HuH-7 (cell line): ENCODE data around the gene CTCF.
"Not testable (repeated sequence)": the region's sequence is repeated elsewhere in the genome, so short reads cannot be mapped to it uniquely, and the experiment has no call there.

ENCODE experiments used
- DNase-seq: peaks from one replicate; pipeline ENCODE4 v3.0.0; 2011; ENCODE audit warnings: low spot score

CTCF gene

GRCh38 chr16:67533987-67534386 lies 28.3 kb upstream of the CTCF start:
- DNase-seq: not testable (repeated sequence)

GRCh38 chr16:67534431-67534830 lies 27.9 kb upstream of the CTCF start:
- DNase-seq: no peak

DNA sequence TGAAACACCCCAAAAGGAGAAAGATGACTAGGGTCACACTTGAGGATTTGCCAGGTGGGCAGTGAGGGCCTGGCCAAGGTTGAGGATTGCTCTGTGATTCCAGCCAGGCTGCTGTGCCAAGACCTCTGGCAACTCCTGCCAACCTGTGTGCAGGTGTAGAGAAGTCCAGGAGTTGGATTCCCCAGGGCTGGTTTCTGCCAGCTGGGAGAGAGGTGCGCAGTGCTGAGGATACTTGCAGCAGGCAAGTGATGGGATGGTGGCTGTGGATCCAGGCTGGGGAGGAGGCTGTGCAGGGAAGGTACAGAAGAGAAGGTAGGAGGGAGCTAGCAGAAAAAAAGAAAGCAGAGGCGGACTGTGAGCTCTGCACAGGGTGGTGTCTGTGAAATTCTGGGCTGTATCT lies 27.1 kb upstream of the CTCF start:
- no peak for DNase-seq

DNA sequence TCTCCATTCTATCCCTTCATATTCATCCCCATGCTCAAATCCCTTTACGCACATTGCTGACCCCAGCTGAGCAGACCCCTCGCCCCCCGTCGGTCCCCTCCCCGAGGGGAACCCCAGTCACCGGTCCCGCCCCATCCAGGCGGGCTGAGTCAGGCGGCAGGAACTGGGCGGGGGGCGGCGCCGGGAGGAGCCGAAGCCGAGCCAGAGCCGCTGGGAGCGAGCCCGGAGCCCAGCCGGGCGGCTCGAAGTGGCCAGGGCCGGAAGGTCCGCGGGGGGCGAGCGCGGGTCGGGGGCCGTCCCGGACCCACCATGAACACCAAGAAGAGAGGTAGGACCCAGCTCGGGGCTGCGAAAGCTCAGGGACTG lies 25.1 kb upstream of the CTCF start:
- peak; percentile 71 for DNase-seq

- peak; percentile 72 for DNase-seq
Measured at GRCh38 chr16:67537636-67538591, 24.4 kb upstream of the CTCF start.

DNA sequence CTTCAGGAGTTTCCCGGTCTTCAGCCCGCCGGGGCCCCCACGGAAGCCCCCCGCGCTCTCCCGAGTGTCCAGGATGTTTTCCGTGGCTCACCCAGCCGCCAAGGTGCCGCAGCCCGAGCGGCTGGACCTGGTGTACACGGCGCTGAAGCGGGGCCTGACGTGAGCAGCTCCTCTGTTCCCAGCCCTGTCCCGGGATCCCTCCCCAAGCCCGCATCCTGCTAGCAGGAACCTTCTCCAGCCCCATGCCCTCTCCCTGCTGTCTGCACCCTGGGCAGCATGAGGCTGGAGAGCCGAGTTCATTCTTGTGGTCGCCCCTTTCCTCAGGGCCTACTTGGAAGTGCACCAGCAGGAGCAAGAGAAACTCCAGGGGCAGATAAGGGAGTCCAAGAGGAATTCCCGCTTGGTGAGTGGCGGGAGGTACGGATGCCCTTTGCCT lies 23.6 kb upstream of the CTCF start:
- peak; percentile 58 for DNase-seq

DNA sequence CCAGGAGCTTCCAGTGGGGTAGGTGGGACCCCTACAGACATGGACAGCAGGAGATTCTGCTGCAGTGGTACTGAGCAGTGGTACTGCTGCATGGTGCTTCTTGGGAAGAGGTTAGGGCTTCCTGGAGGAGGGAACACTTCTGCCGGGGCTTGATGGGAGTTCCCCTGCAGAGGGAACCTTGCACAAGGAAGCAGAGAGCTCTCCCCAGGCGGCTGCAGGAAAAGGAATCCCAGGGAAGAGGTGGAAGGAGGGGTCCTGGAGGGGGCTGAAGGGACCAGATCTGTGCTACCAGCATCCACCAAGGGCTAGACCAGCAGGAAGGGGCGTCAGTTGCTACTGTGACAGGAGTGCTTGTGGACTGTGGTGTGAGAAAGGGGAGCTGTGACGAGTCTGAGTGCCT lies 23.1 kb upstream of the CTCF start:
- DNase-seq: no peak

DNA sequence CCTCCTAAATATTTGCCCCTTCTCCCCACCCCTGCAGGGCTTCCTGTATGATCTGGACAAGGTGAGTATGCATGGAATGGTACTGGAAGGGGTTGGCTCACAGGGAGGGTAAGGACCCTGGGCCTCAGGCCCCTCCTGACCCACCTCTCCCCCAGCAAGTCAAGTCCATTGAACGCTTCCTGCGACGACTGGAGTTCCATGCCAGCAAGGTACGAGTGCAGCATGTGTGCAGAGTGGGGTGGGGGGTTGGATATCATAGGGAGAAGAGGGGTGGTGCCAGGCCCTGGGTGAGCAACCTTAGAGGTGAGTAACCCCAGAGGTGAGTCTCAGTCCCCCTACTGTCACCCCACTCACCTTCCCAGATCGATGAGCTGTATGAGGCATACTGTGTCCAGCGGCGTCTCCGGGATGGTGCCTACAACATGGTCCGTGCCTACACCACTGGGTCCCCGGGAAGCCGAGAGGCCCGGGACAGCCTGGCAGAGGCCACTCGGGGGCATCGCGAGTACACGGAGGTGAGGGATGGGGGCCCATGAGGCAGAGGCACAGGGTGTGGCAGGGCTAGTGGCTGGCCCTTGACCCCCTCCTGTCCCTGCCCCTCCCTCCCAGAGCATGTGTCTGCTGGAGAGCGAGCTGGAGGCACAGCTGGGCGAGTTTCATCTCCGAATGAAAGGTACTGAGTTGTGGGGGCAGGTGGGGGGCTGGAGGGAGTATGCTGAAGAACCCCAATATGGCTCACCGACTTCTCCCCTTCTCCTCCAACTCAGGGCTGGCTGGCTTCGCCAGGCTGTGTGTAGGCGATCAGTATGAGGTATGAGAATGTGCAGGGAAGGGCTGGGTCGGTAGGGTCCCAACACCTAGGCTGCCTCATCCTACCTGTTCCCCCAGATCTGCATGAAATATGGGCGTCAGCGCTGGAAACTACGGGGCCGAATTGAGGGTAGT lies 22.4 kb upstream of the CTCF start:
- DNase-seq: no peak

DNA sequence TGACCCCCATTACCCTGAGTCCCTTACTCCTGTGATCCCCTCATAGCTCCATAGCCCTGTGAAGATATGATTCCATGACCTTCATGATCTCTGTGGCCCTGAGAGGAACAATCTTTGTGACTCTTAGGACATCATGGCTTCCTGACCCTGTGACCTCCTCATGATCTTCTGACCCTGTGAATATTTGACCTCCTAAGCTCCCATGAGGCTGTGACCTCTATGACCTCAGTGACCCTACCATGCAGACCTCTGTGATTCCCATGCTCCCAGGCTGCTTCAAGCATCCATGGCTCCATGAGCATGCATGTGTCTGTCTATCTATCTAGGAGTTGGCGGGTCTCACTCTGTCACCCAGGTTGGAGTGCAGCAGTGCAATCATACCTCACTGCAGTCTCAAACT lies 21.6 kb upstream of the CTCF start:
- DNase-seq: no peak

DNA sequence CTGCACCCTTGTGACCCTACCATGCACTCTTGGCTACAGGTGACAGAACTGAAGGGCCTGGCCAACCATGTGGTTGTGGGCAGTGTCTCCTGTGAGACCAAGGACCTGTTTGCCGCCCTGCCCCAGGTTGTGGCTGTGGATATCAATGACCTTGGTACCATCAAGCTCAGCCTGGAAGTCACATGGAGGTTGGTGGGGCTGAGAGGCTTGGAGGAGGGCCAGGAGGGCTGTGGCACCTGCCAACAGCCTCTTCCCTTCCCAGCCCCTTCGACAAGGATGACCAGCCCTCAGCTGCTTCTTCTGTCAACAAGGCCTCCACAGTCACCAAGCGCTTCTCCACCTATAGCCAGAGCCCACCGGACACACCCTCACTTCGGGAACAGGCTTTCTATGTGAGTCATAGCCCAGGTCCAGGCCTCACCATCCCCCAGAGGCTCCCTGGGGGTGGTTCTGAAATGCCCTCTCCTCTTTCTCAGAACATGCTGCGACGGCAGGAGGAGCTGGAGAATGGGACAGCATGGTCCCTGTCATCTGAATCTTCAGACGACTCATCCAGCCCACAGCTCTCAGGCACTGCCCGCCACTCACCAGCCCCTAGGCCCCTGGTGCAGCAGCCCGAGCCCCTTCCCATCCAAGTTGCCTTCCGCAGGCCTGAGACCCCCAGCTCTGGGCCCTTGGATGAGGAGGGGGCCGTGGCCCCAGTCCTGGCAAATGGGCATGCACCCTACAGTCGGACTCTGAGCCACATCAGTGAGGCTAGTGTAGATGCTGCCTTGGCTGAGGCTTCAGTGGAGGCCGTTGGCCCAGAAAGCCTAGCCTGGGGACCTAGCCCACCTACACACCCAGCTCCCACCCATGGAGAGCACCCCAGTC lies 20.7 kb upstream of the CTCF start:
- DNase-seq: no peak

DNA sequence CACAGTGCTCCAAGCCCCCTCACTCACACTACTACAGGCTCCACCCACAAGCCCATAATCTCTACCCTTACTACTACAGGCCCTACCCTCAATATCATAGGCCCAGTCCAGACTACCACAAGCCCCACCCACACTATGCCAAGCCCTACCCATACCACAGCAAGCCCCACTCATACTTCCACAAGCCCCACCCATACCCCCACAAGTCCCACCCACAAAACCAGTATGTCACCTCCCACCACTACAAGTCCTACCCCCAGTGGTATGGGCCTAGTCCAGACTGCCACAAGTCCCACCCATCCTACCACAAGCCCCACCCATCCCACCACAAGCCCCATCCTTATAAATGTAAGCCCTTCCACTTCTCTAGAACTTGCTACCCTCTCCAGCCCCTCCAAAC lies 19.9 kb upstream of the CTCF start:
- DNase-seq: peak; percentile 53

GRCh38 chr16:67543036-67543435 lies 19.3 kb upstream of the CTCF start:
- no peak for DNase-seq

DNA sequence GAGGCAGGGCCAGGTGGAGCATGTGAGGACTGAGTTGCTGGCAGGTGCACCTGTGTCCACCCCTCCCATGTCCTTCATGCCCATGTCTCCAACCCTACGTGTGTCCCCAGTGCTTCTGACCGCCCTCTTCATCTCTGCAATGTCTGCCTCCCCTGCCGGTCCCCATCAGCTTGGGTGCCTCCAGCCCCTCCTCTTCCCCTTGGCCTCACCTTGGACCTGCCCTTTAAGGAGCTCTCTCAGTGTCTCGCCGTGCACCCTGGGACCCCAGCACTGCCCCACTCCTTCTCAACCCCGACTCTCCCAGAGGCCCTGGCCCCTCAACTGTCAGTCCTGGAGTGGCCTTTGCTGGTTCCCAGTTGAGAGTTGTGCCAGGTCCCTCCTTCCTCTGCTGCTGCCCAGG lies 18.7 kb upstream of the CTCF start:
- DNase-seq: no peak

GRCh38 chr16:67544329-67544841 lies 17.9 kb upstream of the CTCF start:
- DNase-seq: no peak

DNA sequence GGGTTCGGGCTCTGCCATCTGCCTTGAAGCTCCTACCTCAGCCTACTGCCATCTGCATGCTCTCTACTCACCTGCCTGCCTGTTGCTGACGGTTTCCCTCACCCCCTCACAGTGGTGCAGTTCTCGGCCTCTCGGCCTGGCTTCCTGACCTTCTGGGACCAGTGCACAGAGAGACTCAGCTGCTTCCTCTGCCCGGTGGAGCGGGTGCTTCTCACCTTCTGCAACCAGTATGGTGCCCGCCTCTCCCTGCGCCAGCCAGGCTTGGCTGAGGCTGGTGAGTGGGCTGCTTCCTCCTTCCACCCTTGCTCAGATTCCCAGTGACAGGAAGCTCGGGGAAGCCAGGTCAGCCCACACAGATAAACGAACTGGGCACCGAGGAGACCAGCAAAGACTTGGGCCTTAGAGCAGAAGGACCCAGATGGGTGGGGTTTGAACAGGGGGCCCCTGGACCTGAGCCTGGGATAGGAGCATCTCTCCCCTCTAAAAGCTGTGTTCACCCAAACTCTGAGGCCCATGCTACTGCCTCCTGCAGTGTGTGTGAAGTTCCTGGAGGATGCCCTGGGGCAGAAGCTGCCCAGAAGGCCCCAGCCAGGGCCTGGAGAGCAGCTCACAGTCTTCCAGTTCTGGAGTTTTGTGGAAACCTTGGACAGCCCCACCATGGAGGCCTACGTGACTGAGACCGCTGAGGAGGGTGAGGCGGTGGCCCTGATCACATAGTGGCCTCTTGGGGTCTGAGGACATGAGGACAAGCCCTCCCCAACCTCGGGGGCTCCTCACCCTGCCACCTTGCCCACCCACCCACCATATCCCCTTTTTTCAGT lies 17.3 kb upstream of the CTCF start:
- DNase-seq: no peak

DNA sequence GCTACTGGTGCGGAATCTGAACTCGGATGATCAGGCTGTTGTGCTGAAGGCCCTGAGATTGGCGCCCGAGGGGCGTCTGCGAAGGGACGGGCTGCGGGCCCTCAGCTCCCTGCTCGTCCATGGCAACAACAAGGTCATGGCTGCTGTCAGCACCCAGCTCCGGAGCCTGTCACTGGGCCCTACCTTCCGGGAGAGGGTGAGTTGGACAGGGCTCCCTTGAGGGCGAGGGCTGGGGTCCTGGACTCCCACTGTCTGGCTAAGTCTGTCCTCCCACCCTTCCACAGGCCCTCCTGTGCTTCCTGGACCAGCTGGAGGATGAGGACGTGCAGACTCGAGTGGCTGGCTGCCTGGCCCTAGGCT lies 16.7 kb upstream of the CTCF start:
- DNase-seq: no peak

DNA sequence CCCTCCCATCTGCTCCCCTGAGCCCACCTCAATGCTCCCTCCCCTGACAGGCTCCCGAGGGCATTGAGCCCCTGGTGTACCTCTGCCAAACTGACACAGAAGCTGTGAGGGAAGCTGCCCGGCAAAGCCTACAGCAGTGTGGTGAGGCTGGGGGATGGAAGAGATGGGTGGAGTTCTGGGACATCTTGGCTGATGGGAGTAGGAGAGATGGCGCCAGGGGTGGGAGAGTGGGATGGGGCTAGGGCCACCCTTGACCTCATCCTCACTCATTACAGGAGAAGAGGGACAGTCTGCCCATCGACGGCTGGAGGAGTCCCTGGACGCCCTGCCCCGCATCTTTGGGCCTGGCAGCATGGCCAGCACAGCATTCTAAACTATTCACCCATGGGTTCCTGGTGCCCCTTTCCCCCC lies 16.2 kb upstream of the CTCF start:
- no peak for DNase-seq

GRCh38 chr16:67546761-67547422 lies 15.4 kb upstream of the CTCF start:
- DNase-seq: peak; percentile 95

DNA sequence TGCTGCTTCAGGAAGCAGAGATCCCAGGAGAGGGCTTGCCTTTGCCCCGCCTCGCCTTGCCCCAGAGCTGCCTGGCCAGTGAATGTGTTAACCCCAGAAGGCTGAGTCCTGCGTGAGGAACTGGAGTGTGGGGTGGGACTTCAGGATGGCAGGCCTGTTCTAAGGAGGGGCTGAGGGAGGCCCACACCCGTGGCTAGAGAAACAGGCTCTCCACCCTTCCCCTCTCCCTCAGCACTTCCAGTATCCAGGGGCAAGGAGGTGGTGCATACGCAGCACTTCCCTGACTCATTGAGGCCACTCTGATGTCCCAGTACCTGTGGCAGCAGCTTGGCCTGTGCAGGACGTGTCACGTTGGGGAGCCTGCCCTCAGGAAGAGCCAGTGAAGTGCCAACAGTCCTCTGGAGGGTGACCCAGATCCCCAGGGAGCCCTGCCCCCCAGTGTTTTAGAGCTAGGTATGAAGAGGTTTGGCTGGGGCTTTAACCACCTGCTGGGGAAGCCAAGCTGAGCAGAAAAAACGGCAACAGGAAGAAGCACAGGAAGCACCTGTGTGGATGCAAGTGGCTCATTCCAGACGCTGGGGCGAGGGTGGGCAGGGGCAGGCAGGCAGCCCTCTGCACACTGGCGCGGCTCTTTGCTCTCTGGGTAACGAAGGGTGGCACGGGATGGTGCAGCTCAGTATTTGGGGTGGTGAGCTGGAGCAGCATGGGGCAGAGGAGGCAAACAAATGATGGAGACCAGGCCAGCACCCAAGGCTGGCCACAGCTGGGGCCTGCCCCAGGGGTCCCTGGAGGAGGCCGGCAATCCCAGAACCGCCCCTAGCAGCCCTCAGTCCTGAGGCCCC lies 14.7 kb upstream of the CTCF start:
- no peak for DNase-seq
